NCI-H128 (cell line): Measurements from ENCODE around the gene OTULIN.

Experiments
- DNase-seq: peaks from one replicate; lab custom pipeline; 2025; ENCODE audit not compliant: unreplicated experiment; lab: John Stamatoyannopoulos, UW

OTULIN gene

DNA sequence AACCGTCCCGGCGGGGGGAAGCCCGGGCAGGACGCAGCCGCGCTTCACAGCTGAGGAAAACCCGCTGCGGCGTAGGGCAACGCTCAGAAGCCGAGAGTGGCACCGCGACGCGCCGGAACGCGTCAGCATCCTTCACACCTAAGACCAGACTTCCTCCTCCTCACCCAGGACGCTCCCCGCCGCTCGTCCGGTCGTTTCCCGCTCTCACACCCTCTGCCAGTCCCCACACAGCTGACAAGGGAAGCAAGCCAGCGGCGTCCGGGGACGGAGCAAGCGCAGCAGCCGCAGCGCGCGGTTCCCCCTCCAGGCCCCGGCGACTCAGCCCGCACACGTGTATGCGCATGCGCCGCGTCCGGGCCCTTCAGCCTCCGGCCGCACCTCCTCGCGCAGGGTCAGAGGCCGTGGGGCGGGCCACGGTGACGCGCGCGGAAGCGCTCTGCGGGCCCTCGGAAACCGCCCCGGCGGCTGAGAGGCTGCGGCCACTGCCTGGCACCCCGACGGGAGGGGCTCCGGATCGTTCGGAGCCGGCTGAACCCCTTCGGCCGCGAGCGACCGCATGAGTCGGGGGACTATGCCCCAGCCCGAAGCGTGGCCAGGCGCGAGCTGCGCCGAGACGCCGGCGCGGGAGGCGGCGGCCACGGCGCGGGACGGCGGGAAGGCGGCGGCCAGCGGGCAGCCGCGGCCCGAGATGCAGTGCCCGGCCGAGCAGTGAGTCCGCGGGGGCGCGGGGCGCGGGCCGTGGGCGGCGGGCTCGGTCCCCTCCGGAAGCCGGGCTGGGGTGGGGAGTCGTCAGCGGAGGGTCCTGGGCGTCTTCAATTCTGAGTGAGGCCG, at the start of gene OTULIN:
Gene OTULIN (plus strand): TSS at position 449 of the 831 bp plus-strand sequence. CDS start 108 bp downstream, at position 557.
- DNase-seq: peak; percentile 71

DNA sequence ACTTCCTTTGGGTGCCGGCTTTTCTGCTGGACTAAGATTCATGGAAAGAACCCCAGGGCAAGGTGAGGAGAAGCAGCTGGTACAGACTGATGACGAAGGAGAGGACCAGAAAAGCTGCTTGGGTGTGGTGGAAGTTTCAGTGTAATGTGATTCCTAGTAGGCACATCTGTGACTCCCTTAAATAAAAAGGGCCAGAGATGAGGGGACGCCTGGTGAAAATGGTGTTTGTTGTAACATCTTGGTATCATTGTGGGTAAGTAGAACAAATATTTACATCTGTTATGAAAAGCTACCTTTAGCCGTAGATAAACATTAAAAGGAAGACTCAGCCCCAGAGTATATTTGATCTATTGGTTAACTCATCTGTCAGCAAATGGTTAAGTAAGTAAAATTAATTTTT, 49.2 kb upstream of the OTULIN start:
- no peak for DNase-seq

DNA sequence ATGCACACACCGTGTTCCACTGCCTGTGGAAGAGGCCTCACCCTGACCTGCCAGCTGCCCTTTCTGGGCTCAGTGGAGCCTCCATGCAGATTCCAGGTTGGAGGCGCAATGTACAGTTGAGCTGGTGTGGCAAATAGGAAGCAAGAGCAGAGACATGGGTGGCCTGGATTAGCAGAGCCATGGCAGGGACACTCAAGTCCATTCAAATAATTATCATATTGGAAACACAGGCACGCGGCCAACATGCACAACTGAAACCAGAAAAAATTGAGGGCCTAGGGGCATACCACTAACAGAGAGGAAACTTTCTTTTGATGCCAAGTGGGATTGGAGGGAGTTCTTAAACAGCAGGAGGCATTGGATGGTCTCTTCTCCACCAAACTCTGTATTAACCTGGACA, 47.1 kb upstream of the OTULIN start:
- DNase-seq: no peak

DNA sequence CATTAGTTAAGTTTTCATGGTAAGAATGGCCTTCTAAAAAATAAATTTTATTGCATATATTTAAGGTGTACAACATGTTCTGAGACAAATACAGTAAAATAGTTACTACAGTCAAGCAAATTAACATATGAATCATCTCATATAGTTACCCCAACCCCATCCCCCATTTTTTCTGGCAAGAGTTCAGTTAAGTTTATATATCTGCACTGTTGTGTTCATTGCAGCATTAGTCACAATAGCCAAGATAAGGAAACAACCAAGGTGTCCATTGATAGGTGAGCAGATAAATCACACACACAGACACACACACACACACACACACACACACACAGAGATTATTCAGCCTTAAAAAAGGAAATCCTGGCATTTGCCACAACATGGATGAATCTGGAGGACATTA, 37.2 kb upstream of the OTULIN start:
- no peak for DNase-seq

DNA sequence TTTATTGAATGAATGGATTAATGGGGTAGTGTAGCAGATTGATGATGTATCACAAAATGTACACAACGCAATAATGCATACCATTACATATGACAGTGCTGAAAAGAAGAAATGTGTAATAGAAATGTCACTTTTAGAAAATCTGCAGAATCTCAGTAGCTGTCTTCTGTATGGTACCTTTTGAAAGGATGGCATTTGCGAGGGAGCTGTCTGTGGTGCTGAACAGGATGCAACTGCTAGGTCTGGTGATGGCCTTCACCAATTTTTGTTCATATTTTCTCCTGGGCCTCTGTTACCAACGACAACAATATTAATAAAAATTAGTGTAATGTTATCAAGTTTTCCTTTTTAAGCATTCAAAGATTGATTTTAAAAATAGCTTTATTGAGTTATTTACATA, 36.2 kb upstream of the OTULIN start:
- DNase-seq: no peak

DNA sequence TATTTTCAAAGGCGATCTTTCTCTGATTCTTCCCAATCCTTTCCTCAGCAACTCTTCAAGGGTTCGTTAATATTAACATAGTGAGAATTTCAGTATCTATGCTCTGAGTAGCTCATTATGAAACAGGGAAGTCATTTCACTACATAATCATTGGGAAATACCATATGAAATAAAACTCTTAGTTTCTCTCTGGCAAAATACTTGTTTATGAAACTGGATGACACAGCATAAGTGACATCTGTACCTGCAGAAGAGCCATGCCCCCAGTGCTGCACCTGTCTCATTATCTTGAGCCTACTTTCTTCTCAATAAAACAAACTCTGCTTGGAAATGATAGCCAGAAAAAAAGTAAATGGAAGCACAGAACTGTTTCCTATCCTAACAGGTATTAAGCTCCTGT, 33.8 kb upstream of the OTULIN start:
- no peak for DNase-seq

DNA sequence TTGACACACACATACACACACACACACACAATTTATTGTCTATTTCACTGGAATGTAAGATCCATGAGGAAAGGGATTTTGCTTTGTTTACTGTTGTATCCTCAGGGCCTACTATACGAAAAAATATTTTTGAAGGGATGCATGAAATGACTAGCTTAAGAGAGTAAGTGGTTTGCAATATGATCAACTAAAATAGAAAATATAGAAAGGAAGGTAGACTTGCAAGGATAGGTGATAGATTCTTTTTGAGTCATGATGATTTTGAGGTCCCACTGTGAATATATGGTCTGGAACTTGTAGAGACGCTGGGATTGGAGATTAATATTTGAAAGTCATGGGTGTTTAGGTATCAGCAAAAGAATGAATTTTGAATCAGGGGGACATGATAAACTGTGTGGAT, 28.9 kb upstream of the OTULIN start:
- DNase-seq: no peak

DNA sequence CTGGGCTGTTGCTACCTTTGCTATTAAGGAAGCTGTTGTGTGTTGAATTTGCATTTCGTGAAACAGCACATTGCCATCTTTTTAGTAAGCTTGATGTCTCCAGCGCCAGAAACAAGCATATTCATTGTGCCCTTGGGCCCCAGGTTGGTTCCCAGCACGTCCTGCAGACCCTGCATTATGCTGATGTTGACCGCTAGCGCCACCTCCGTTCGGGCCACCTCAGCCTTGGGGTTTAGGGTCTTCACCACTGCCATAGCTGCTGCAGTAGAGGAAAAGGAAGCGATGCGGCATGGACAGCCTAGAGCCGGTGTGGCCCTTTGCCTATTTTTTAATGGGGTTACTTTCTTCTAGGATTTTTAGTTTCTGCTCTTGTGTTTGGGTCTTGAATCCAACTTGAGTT, 23.8 kb upstream of the OTULIN start:
- DNase-seq: no peak

DNA sequence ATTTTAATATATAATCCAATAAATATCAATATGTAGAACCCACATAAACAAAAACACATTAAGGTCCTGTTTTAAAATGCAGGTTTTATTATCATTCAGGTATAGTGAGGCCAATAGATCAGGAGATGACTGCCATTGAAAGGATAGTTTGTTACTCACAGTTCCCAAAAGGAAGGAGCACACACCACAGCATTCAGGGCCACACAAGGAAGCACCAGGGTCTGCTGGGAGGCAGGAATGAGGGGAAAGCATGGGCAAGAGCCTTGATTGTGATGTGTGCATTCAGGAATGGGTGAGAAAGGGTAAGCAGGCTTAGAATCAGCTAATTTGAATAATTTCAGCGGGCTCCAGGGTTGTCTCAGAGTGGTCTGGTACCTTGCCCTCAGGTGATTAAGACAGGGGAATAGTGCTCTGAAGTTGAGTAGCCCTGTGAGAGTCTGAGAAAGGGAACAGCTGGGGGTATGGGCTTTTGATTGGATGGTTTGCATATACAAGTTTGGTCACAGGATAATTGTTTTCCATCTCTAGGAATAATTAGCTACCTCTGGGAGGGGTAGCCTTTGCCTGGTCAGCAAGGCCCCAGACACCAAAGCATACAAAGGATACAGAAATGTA, 19.8 kb upstream of the OTULIN start:
- DNase-seq: no peak

DNA sequence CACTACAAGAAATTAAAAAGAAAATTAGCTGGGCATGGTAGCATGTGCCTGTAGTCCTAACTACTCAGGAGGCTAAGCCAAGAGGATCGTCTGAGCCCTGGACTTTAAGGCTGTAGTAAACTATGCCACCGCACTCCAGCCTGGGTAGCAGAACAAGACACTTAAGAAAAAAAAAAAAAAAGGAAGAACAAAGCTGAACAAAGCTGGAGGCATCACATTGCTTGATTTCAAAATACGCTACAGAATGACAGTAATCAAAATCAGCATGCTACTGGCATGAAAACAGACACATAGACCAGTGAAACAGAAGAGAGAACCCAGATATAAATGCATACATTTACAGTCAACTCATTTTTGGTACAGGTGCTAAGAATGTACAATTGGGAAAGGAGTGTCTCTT, 14.5 kb upstream of the OTULIN start:
- DNase-seq: no peak

DNA sequence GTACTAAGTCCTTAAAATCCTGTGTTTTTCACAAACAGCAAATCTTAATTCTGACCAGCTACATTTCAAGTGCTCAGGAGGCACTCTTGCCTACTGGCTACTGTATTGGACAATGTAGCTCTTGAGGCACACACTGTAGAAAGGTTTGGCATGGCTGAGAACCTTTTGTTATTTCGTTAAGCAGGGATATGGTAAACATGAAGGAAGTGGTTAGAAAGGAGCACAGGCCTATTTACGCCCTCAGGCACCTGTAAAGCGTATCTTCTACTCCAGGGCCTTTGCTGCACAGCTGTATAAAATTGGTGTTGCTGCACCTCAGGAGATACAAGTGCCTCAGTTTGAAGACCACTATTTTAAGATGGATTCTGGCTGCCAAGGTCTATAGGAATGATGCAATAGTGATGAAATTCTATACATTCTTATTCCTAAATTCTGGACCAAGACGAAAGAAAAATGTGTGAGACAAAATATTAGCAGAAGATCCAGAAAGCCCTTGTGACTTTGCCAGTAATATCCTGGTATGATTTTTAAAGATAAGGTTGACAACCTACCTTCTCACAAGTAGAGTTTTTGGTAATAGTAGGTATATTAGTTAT, 9.3 kb upstream of the OTULIN start:
- DNase-seq: no peak

DNA sequence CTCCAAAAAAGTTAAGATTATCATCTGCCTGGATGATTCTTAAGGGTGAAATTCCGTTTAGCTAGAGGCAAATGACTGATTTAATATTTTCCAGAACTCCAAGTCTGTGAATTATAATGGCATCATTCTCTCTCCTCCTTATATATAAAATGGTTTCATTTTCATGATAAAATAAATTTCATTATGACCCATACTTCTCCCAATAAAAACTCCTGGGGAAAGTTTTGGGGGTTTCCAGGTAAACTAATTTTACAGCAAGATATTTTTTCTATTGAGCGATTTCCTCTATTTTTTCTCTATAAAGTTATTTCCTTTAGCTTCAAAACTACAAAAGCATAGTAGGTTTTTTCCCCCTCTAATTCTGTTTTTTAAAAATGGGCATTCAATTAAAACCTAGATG, 7.6 kb upstream of the OTULIN start:
- DNase-seq: no peak

DNA sequence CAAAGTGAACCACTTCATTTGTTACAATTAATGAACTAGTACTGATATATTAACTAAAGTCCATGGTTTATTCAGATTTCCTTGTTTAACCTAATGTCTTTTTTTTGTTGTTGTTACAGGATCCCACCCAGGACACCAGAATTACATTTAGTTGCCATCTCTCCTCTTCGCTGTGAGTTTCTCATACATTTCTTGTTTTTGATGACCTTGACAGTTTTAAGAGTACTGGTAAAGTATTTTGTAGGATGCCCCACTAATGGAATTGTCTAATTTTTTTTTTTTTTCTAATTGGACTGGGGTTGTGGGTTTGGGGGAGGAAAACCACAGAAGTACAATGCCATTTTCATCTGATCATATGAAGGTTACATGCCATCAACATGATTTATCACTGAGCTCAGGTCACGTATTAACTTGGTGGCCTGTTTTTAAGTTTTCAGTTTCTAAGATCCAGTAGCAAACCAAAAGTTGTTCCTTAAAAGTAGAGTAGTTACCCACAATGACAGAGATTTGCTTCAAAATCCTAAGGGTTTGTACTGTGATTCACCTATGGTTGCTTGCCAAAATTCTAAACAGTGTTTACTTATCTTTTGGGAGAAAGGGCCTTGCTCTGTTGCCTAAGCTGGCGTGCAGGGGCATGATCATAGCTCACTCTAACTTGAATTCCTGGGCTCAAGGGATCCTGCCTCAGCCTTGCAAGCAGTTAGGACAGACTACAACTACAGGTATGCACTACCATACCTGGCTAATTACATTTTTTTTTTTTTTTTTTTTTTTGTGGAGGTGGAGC, 4.5 kb upstream of the OTULIN start:
- DNase-seq: no peak

DNA sequence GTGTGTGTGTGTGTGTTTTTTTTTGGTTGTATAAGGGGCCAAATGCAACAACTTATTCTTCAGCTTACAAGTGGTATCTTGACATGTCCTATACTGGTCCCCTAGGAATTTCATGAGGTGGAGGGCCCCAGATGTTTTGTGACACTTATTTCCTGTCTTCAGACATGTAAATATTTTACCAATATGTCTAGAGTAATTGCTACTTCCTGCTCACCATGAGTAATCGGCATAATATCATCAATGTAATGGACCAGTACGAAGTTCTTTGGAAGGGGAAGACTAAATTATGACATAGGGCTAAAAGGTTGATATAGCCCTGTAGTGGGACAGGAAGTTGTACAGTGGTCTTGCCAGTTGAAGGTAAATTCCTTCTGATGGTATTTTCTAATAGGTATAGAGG, 3.7 kb upstream of the OTULIN start:
- no peak for DNase-seq

DNA sequence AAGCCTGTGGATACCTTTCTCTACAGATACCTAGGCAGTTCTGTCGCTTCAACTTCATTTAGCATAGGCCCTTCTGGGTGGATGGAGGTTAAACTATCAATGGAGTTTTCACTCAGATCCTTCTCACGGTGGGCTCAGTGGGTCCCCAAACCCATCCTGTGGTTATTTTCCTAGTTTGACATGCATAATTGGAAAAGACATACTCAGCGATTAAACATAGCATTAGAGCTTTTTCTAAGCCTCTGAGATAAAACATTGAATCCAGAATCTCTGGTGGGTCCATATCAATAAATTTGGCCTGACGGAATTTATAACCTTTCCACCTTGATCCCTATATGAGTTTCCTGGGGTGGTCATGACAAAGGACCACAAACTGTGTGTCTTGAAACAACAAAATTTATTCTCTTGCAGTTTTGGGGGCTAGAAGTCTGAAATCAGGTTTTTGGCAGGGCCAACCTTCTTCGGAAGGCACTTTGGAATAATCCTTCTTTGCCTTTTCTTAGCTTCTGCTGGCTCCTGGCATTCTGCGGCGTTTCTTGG, 1.7 kb upstream of the OTULIN start:
- no peak for DNase-seq

DNA sequence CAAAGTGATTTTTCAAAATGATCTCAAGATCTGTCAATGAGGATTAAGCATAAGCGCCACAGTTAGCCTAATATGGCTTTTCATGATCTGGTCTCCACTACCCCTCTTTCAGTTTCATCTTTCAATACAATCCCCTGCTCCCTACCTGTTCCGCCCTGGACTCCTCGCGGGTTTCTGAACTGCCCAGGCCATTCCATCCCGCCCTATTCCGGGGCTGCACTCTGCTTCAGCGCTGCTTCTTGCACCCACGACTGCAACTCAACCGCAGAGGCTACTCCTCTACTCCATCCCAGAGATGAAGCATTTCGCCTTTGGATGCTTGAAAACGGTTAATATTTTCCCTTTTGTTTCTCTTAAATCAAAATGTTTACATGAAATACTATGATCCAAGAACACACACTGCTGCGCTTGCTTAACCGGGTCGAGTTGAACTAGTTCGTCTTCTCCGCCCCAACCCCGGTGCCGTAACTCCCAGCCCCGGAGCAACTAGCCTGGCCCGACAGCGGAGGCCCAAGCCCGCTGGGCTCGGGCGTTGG, 716 bp upstream of the OTULIN start:
- peak; percentile 44 for DNase-seq

DNA sequence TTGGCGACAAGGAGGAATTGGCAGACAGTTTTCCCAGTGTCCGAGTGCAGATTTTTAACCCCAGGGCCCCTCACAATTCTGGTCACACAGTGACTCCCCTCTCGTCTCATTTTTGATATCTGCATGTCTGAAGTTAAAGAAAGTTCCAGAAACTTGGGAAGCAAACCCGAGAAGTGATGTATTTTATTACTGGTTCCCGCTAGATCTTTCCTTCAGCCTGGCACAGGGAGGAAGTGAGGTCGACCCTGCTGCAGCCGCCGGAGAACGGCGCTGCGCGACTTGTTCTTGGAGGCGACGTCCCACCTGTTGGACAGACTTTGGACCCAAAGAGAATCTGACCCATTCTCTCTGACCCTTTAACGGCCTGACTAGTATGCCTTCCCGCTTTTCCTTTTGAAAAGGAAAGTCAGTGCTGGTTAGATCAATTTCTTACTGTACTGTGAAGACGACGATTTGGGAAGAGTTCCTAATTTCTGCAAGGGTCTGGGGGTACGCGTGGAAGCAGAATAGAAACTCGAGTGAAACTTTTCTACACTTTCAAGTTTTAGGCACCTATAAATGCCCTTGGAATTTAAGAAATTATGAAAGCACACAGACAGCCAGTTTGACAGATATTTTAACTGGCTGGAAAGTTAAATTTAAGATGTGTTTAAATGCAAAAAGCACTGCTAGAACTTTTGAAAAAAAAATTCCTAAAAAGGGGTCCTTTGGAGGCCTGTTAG, 744 bp downstream of the OTULIN start:
- DNase-seq: no peak

DNA sequence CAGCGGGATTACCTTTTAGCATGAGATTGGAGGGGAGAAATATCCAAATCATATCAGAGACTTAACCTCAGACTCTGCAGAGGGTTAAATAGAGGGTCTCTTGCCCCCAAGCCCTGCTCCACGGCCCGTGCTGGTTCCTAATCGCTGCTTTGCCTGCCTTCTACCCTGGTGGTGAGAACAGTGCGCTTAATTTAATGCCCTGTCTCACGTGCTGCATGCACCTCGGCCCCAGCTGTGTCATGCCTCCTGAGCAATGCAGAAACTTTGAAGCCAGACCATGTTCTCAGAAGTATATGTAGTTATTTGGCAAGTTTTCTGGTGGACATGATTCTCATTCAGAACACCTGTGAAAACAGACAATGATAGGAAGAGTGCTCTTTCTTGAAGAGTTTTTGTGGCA, 1.4 kb downstream of the OTULIN start:
- DNase-seq: peak; percentile 11

DNA sequence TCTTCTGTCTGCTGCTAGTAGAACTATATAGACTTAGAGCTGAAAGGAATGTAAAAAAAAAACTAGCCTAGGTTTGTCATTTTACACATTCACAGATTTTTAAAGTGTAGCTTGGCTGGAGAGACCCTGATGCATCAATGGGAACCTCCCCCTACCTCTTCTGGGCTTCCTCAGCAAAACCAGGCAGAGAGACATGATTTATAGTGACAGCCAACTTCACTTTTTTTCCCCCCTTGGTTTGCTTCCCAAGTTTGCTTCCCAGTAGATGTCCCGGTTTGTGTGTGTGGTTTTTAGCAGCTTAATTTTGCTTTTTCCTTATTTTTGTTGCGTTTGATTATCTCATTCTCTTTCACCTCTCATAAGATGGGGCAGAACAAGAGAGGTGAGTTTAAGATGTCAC, 1.8 kb downstream of the OTULIN start:
- no peak for DNase-seq

DNA sequence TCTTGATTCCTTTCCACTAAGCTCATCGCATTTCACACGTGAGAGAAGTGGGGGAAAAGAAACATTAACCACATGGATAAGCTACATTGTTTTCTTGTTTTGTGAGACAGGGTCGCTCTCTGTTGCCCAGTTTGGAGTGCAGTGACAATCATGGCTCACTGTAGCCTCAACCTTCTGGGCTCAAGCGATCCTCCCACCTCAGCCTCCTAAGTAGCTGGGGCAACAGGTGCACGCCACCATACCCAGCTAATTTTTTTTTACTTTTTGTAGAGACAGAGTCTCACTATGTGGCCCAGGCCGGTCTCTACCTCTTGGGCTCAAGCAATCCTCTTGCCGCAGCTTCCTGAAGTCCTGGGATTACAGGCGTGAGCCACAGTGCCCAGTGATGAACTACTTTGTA, 2.8 kb downstream of the OTULIN start:
- no peak for DNase-seq
